Aortic smooth muscle cell (primary cell): ENCODE results near the gene RAB34. TPM values are rescaled to one million over a fixed set of nuclear protein-coding genes. Genes with fewer than 3 reads are reported as not detected.

ENCODE experiments used
- total RNA-seq: library from RNA; depleted of rRNA; stranded (reverse); fragments of >200 nt; gene quantifications from 2 replicates; pipeline ENCODE4 v1.2.3, GENCODE V29; 2014

The RAB34 gene
- 185 and 201 TPM in 2 replicates for total RNA-seq

GRCh38 chr17:28717578-28718332 is at the start of gene RAB34:
Gene RAB34, minus strand, starts transcription at chr17:28717868. Its CDS starts 602 bp downstream, at chr17:28717266.

GRCh38 chr17:28743243-28744103 is 25.8 kb upstream of the RAB34 start, which contains the start of gene TRAF4:
Gene TRAF4, plus strand, starts transcription at chr17:28744011. Its CDS starts 102 bp downstream, at chr17:28744113.

GRCh38 chr17:28728364-28729200 is 10.9 kb upstream of the RAB34 start, which contains the start of gene NEK8:
Gene NEK8, plus strand, starts transcription at chr17:28728788. Its CDS starts 26 bp downstream, at chr17:28728814.

GRCh38 chr17:28726226-28726626 is 8.6 kb upstream of the RAB34 start, which contains the start of gene TLCD1:
Gene TLCD1, minus strand, starts transcription at chr17:28726233. Its CDS starts 136 bp downstream, at chr17:28726097.

GRCh38 chr17:28711723-28712031 is 6.0 kb downstream of the RAB34 start, which contains the start of gene PROCA1:
Gene PROCA1, minus strand, starts transcription at chr17:28711888. Its CDS starts 228 bp downstream, at chr17:28711660.

Other genes with a start within 250 kb of the RAB34 start
- gene SLC13A2, start 244.2 kb downstream of the RAB34 start, total RNA-seq, result not detected in 2 replicates
- gene FOXN1, start 211.5 kb downstream of the RAB34 start, total RNA-seq, result not detected in 2 replicates
- gene UNC119, start 165.2 kb downstream of the RAB34 start, total RNA-seq, result 19.2 and 19.9 TPM in 2 replicates
- gene PIGS, start 146.3 kb downstream of the RAB34 start, total RNA-seq, result 45.0 and 51.4 TPM in 2 replicates
- 33.3 and 33.5 TPM in 2 replicates for gene ALDOC, start 141.0 kb downstream of the RAB34 start, total RNA-seq
- 21.9 and 40.0 TPM in 2 replicates for gene SPAG5, start 118.8 kb downstream of the RAB34 start, total RNA-seq
- gene RSKR, start 103.7 kb downstream of the RAB34 start, total RNA-seq, result 5.3 and 6.5 TPM in 2 replicates
- 182 and 257 TPM in 2 replicates for gene BLTP2, start 72.7 kb downstream of the RAB34 start, total RNA-seq
- 69.3 and 88.0 TPM in 2 replicates for gene SDF2, start 56.0 kb downstream of the RAB34 start, total RNA-seq
- 55.5 and 59.6 TPM in 2 replicates for gene SUPT6H, start 55.7 kb downstream of the RAB34 start, total RNA-seq
- gene PROCA1, start 6.0 kb downstream of the RAB34 start, total RNA-seq, result 1.1 and 2.0 TPM in 2 replicates
- 906 and 915 TPM in 2 replicates for gene RPL23A, start 2.1 kb upstream of the RAB34 start, total RNA-seq
- gene TLCD1, start 8.4 kb upstream of the RAB34 start, total RNA-seq, result 3.7 and 5.7 TPM in 2 replicates
- 4.4 and 4.7 TPM in 2 replicates for gene NEK8, start 10.9 kb upstream of the RAB34 start, total RNA-seq
- 18.1 and 23.9 TPM in 2 replicates for gene TRAF4, start 26.1 kb upstream of the RAB34 start, total RNA-seq
- 2.4 and 2.8 TPM in 2 replicates for gene FAM222B, start 124.9 kb upstream of the RAB34 start, total RNA-seq
- 13.6 and 15.2 TPM in 2 replicates for gene ERAL1, start 137.1 kb upstream of the RAB34 start, total RNA-seq
- 39.9 and 43.3 TPM in 2 replicates for gene FLOT2, start 179.9 kb upstream of the RAB34 start, total RNA-seq
- gene DHRS13, start 185.2 kb upstream of the RAB34 start, total RNA-seq, result 1.2 and 2.4 TPM in 2 replicates
- 10.3 and 10.4 TPM in 2 replicates for gene PHF12, start 233.7 kb upstream of the RAB34 start, total RNA-seq